HG03342 (cell line): Measurements from ENCODE around the gene S100A3.

Experiments used
- ATAC-seq: cut with Tn5 transposase; IDR thresholded peaks from one replicate; pipeline ENCODE4 v1.9.1; 2021; ENCODE audit warnings: mild to moderate bottlenecking, moderate library complexity; ENCODE audit not compliant: unreplicated experiment

Gene S100A3

DNA sequence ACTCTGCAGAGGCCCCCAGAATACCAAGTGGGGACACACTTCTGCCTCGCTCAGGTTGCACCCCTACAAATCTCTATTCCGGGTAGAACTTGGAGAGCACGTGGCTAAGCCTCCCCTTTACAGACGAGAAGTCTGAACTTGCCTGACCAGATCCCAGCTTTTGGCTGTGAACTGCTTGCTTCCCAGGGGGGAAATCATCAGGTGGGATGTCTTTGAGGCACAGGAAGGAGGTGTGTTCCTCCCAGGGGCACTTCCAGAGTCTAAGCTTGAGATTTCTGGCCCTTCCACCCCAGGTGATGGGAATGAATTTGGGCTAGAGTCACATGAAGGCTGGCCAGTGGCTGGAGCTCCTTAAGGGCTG, 1.3 kb upstream of the S100A3 start:
- ATAC-seq = no peak

DNA sequence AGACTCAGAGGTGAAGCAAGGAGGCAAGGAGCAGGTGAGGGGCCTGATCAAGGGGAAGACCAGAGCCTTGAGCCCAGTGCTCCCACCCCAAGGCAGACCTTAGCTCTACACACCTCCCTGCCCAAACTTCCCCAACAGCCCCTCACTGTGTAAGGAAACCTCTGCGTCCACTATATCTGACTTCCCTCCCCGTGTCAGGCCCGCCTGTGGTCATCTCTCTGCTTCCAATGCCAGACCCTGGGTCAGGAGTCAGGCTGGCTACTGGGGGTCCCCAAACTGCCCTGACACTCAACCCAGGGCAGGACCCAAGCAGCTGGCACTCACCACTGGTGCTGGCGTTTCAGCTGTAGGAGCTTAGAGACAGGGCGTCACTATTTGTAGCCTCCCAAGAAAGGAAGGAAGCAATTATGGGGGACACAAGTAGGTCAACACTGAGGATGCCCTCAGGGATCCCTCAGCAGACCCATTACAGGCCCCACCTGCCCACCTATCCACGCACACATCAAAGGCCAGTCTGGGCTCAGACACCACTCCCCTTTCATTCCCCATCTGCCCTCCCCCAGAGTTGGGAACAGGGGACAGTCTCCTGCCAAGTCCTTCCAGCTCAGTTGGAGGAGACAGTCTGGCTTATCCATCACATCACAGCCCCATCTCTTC, 811 bp upstream of the S100A3 start:
- ATAC-seq = no peak

GRCh38 chr1:153547560-153548551, 1.2 kb downstream of the S100A3 start:
- ATAC-seq = no peak

- ATAC-seq = no peak
Observed at GRCh38 chr1:153546796-153547559, 2.1 kb downstream of the S100A3 start.

- ATAC-seq = no peak
Observed at GRCh38 chr1:153546371-153546770, 2.7 kb downstream of the S100A3 start.

- ATAC-seq = peak; percentile 48
Observed at GRCh38 chr1:153545067-153546055, 3.7 kb downstream of the S100A3 start, which contains the start of gene S100A4. TSS of gene S100A4 (minus strand) at chr1:153545806. CDS start at chr1:153544794, 1,012 bp downstream.

DNA sequence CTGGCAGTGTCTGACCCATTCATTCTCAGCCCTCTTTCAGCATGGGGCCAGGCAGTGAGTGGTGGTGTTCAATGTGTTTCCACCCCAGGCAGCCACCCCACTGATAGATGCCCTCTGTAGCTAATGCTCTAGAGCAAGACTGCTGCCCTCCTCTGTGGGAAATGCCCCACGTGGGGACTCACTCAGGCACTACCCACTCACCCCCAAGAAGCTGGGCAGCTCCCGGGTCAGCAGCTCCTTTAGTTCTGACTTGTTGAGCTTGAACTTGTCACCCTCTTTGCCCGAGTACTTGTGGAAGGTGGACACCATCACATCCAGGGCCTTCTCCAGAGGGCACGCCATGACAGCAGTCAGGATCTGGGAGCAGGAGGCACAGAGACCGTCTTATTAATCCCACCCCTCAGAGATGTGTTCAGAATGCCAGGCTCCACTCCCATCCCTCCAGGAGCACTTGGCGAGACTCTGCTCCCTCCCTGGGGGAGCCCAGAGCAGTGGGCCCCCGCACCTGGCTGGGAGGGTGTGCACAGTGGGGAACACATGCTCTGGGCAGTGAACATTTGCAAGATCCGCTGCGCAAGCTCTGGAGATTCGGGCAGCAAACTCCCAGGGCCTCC, 4.5 kb downstream of the S100A3 start:
- ATAC-seq = no peak

DNA sequence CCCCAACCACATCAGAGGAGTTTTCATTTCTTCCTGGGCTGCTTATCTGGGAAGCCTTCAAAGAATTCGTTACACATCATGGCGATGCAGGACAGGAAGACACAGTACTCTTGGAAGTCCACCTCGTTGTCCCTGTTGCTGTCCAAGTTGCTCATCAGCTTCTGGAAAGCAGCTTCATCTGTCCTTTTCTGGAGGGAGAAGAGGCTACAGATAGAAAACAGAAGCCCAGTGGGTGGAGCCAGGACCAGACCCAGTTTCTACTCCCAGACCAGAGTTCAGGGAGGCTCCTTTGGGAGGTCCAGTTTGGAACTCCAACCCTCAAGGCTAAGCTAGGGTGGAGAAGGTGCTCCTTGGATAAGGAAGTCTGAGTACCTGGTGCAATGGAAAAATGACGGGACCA, 5.3 kb downstream of the S100A3 start:
- no peak for ATAC-seq

DNA sequence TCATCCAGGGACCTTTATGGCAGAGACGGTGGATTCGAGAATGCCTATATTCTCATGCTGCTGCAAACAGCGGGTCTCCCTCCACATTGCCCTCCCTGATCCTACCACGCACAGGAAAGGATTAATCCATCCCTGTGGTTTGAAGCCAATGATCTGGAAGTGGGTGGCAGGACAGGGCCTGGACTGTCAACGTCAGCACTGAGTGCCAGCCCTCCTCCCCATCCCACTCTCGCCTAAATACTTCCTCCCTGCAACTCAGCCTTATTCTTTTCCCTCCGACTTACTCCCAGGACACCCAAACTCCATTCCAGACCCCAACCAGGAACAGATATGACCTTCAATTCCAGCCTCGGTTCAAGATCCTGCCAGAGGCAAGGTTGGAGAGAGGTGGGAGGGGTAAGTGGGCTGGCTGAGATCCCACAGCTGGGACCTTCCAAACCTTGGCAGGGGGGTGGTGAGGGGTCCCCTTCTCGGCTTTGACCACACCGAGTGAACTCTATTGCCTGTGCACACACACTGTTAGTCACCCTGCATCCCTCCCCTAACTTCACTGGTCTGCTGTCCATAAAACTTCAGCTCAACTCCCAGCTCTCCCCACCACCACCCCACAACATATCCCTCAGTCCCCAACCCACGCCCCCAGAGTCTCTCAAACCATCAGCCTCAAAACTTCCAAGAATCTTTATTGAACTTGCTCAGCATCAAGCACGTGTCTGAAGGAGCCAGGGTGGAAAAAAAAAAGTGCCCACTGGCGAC, 5.9 kb downstream of the S100A3 start:
- no peak for ATAC-seq

DNA sequence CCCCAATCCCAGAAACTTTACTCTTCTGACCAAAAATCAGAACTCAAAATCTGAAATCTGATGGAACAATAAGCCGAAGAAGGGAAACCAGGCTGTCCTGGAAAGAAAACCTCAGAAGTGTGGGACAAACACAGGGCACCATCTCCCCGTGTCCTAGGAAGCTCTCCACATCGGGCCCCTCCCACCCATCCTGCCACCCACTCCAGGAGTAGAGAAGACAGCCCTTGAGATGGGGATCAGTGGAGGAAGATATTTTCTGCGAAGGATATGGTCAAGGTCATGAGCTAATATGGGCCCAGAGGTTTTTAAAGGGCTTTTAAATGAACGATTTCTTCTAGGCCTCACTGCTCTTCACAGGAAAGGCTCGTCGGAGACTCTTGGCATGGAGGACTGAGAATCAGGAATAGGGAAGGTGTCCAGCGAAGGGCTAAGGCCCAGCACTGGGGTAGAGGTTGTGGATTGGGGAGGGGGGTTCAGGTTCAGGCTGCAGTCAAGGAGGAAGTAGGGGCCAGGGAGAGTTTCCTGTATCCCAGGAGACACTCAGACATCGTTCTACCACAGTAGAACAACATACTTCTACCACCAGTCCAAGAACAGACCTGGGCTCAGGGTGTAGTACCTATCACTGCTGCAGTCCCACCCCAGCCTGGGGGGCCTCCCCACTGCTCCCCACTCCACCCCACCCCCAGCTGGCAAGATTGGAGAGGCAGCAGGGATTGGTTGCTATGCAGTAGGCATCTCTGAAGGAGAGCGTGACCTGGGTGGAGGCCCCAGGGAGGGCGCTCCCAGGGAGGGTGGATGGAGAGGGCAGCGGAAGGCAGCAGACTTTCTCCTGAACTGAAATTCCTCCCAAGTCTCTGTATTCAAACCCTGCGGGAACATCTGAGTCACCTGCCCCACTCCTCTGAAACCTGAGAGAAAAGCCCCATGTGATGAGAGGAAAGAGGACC, 7.1 kb downstream of the S100A3 start:
- ATAC-seq = no peak

DNA sequence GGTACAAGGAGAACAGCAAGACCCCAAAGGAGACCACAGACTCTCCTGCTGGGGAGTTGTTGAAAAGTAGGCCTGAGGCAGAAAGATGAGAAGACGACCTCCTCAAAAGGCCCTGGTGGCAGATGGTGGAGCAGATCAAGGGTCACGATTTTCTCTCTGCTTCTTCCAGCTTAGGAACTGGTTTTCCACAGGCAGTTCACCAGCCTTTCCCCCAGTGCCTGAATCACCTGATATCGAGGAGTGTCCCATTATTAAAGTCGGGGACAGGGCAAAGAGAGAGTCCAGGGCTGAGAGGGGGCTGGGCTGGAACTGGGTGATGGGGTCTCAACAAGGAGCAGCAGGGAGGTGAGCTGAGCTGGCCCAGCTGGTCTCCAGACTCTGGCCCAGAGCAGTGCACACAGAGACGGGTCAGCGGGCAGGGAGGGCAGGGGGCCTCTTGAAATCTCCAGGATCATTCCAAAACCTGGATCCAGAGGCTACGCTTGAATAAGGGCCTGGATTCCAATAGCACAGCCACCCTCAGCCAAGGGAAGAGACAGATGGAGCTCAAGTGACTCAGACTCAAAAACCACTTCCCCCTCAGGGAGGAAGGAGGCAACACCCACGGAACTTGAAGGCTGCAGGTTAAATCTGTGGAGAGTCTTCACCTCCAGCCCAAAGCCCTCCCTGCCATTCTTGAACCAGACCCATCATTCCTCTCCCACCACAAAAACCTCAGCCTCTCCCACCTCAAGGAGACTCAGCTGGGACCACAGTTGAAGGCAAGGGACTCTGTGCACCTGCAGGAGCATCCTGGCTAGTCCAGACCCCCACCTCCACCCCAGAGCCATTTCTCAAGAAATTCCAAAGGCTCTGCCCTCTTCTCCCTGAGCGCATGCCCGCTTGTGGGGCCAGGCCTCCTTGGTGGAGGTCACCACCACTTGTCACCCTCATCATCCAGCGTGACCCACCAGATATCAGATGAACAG, 8.4 kb downstream of the S100A3 start, which contains the start of gene S100A5:
S100A5 (minus strand) TSS at position 541 of the 968 bp plus-strand sequence. CDS start 743 bp downstream, outside the sequence.
- ATAC-seq = no peak

- no peak for ATAC-seq
Observed at GRCh38 chr1:153539395-153540093, 9.5 kb downstream of the S100A3 start.

GRCh38 chr1:153538315-153538821, 10.7 kb downstream of the S100A3 start:
- no peak for ATAC-seq

DNA sequence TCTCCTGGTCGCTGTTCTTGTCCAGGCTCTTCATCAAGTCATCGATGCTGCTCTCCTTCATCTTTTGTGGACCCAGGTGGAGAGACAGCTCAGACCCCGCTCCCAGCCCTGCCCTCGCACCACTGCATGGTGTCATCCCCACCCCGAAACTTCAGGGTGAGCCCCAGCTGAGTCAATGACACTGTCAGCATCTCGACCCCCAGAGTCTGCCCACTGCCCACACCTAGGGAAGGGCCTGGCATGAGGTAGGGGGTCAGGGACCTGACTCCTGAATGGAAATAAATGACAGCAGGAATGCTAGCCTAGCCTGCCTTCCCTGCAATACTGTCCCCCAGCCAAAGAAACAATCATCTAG, 11.7 kb downstream of the S100A3 start:
- no peak for ATAC-seq

DNA sequence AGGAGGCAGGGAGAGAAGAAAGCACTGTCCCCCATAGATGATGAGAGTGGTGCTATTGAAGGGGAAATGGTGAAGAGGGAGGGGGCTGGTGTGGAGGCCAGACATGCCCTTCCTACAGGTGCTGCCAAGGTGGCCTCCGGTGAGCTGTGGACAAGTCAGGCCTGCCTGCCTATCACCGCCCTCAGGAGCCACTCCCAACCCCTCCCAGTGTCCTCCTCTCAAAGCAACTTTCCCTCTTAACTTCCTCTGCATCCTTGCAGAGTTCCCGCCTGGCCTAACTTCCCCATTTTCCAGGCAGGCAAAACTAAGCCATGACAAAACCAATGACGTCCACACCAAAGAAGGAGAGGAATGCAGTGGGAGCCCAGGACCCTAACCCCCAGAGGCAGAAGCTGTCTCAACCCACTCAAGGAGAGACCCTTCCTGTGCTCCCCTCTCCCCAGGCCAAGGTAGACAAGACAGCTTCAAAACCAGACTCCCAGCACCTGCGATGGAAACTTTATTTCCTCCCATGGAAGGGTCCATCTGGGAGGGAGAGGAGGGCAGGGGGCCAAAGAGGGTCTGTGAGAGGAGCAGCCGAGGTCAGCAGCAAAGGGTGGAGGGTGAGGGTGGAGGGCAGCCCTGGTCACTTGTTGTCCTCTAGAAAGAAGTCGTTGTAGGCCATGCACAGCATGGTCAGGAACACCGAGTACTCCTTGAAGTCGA, 12.2 kb downstream of the S100A3 start:
- no peak for ATAC-seq
